Neuronal stem cell (in vitro differentiated cells): Measurements from ENCODE around the gene DPP6.
"Not testable (repeated sequence)": the region's sequence is repeated elsewhere in the genome, so short reads cannot be mapped to it uniquely, and the experiment has no call there.

Experiments
- DNase-seq: peaks from one replicate; pipeline ENCODE4 v3.0.0-alpha.2; 2013; ENCODE audit warnings: low spot score
- H2AFZ ChIP-seq: one replicate; pipeline ENCODE4 v1.6.1; 2013; ENCODE audit warnings: mild to moderate bottlenecking, low read length, inconsistent platforms
- H2AK5ac ChIP-seq: 2 replicates; pipeline ENCODE4 v1.6.1; 2013; ENCODE audit warnings: low read depth, mild to moderate bottlenecking, inconsistent platforms, low read length, moderate library complexity, mixed read lengths
- H2BK120ac ChIP-seq: 2 replicates; pipeline ENCODE4 v1.6.1; 2013; ENCODE audit warnings: low read depth, mild to moderate bottlenecking, inconsistent platforms, low read length, moderate library complexity, mixed read lengths
- H2BK12ac ChIP-seq: one replicate; pipeline ENCODE4 v1.6.1; 2013; ENCODE audit warnings: low read length, inconsistent platforms
- H2BK15ac ChIP-seq: 2 replicates; pipeline ENCODE4 v1.6.1; 2013; ENCODE audit warnings: mild to moderate bottlenecking, low read length, inconsistent platforms, mixed read lengths
- H2BK5ac ChIP-seq: one replicate; pipeline ENCODE4 v1.6.1; 2013; ENCODE audit warnings: inconsistent platforms, mild to moderate bottlenecking, low read length, moderate library complexity
- H3K14ac ChIP-seq: one replicate; pipeline ENCODE4 v1.6.1; 2013; ENCODE audit warnings: low read length, inconsistent platforms
- H3K18ac ChIP-seq: 2 replicates; pipeline ENCODE4 v1.6.1; 2013; ENCODE audit warnings: low read length, inconsistent platforms
- H3K23ac ChIP-seq: 2 replicates; pipeline ENCODE4 v1.6.1; 2013; ENCODE audit warnings: low read depth, mild to moderate bottlenecking, mixed read lengths, low read length, inconsistent platforms; ENCODE audit not compliant: poor library complexity
- H3K27ac ChIP-seq: replicated peaks from 3 replicates; pipeline ENCODE4 v1.5.1; 2013; ENCODE audit warnings: low read length, inconsistent platforms
- H3K27me3 ChIP-seq, 3 experiments: 2 replicates each; pipeline ENCODE4 v1.6.1; 2013; ENCODE audit warnings: low read length in 3 of 3, mild to moderate bottlenecking in 2 of 3, inconsistent platforms in 1 of 3, low read depth in 1 of 3, mixed read lengths in 1 of 3, moderate library complexity in 1 of 3; ENCODE audit not compliant: control insufficient read depth in 3 of 3, insufficient read depth in 3 of 3
- H3K36me3 ChIP-seq, 2 donors: replicated peaks in 1 of 2; 2 replicates each; pipeline ENCODE4 v1.6.1; 2013; ENCODE audit warnings: low read length in 2 of 2; ENCODE audit not compliant: control insufficient read depth in 2 of 2, insufficient read depth in 2 of 2
- H3K4ac ChIP-seq: 2 replicates; pipeline ENCODE4 v1.6.1; 2013; ENCODE audit warnings: inconsistent platforms, mild to moderate bottlenecking, low read length, moderate library complexity
- H3K4me1 ChIP-seq, 2 donors: 1 replicate in 1 of 2; 2 replicates in 1 of 2; pipeline ENCODE4 v1.6.1; 2013; ENCODE audit warnings: low read length in 2 of 2, low read depth in 1 of 2; ENCODE audit not compliant: control insufficient read depth in 2 of 2, insufficient read depth in 1 of 2
- H3K4me2 ChIP-seq: one replicate; pipeline ENCODE4 v1.6.1; 2013; ENCODE audit warnings: mild to moderate bottlenecking, low read length, inconsistent platforms; ENCODE audit not compliant: insufficient read depth, poor library complexity, severe bottlenecking
- H3K4me3 ChIP-seq, 2 donors: 2 replicates each; pipeline ENCODE4 v1.5.1; 2013; ENCODE audit warnings: low read length in 2 of 2, mild to moderate bottlenecking in 2 of 2, inconsistent platforms in 1 of 2, moderate library complexity in 1 of 2
- H3K79me1 ChIP-seq: one replicate; pipeline ENCODE4 v1.6.1; 2013; ENCODE audit warnings: low read depth, mild to moderate bottlenecking, inconsistent platforms, low read length, moderate library complexity
- H3K9ac ChIP-seq: one replicate; pipeline ENCODE4 v1.6.1; 2013; ENCODE audit warnings: mild to moderate bottlenecking, low read depth, low read length, inconsistent platforms; ENCODE audit not compliant: poor library complexity
- H3K9me3 ChIP-seq, 2 donors: replicated peaks in 1 of 2; 2 replicates each; pipeline versions ENCODE3 to v1.6.1; 2013; ENCODE audit warnings: low read length in 2 of 2, mild to moderate bottlenecking in 2 of 2, inconsistent platforms in 1 of 2, low read depth in 1 of 2, mixed read lengths in 1 of 2, moderate library complexity in 1 of 2; ENCODE audit not compliant: control insufficient read depth in 2 of 2, insufficient read depth in 1 of 2
- H4K8ac ChIP-seq: one replicate; pipeline ENCODE4 v1.6.1; 2013; ENCODE audit warnings: low read depth, mild to moderate bottlenecking, inconsistent platforms, low read length, moderate library complexity
- H4K91ac ChIP-seq: one replicate; pipeline ENCODE4 v1.6.1; 2013; ENCODE audit warnings: low read length, low read depth, mild to moderate bottlenecking, inconsistent platforms; ENCODE audit not compliant: poor library complexity
- WGBS, 2 donors: extraction: QIAGEN DNeasy Blood & Tissue Kit; methylation state at CpG; one replicate each; pipeline ENCODE4 v1.1.7; 2013; ENCODE audit warnings: missing lambda C conversion rate in 2 of 2, mixed read lengths in 1 of 2; ENCODE audit not compliant: insufficient read length in 2 of 2, insufficient replicate concordance in 1 of 2; ENCODE audit errors: extremely low coverage in 2 of 2; 5-methylcytosine and 5-hydroxymethylcytosine counted together

Gene DPP6

GRCh38 chr7:154053466-154054312, 1.5 kb downstream of the DPP6 start:
- H3K9ac ChIP-seq, DNase-seq, H2BK120ac ChIP-seq, H3K36me3 ChIP-seq, H2AK5ac ChIP-seq, H4K91ac ChIP-seq, H3K4ac ChIP-seq, H2BK15ac ChIP-seq, H2BK5ac ChIP-seq, H4K8ac ChIP-seq, H3K4me2 ChIP-seq, H3K9me3 ChIP-seq, H3K79me1 ChIP-seq, H3K4me3 ChIP-seq, H2BK12ac ChIP-seq, H3K18ac ChIP-seq, H2AFZ ChIP-seq, H3K27ac ChIP-seq, H3K23ac ChIP-seq, H3K14ac ChIP-seq, H3K27me3 ChIP-seq, H3K4me1 ChIP-seq: not testable (repeated sequence)
- WGBS, 2 donors = no CpG with 5 or more reads among the region's 16 CpGs

GRCh38 chr7:154054664-154055063, 2.5 kb downstream of the DPP6 start:
- not testable (repeated sequence) for H4K8ac ChIP-seq, H3K27ac ChIP-seq, H3K79me1 ChIP-seq, H2AK5ac ChIP-seq, H3K4me3 ChIP-seq, H3K18ac ChIP-seq, DNase-seq, H3K36me3 ChIP-seq, H2BK5ac ChIP-seq, H3K9ac ChIP-seq, H3K23ac ChIP-seq, H3K14ac ChIP-seq, H4K91ac ChIP-seq, H3K4ac ChIP-seq, H2BK12ac ChIP-seq, H2AFZ ChIP-seq, H3K4me1 ChIP-seq, H2BK15ac ChIP-seq, H2BK120ac ChIP-seq, H3K4me2 ChIP-seq, H3K9me3 ChIP-seq, H3K27me3 ChIP-seq
- WGBS, 2 donors = no CpG with 5 or more reads among the region's 2 CpGs

DNA sequence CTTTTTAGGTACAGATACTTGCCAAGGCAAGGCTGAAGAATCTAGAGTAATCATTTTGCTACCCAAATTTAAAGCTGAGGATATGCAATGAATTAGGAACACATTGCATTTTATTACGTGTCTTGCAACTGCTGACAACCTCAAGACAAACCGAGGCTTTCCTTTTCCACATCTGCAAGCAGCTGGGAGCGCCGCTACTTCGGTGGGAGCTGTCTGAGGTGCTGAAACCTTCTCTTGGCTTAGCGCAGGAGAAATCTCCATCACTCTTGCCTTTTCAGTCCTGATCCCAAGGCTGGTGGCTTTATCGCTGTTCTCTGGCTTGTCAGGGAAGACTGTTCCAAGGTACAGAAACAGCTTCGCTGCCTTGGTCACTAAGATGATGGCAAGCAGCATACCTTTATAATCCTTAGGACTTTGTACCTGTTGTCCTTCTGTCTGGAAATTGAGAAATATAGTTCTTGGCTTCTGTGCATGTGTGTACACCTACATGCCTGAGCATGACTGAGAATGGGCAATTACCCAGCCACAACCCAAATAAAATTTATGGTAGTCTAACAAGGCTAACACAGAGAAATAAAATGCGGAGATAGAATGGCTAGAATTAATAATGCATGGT, 3.4 kb downstream of the DPP6 start:
- not testable (repeated sequence) for H3K27ac ChIP-seq, H3K23ac ChIP-seq, H2AK5ac ChIP-seq, H3K18ac ChIP-seq, H3K4me1 ChIP-seq, H4K91ac ChIP-seq, H3K14ac ChIP-seq, H3K4ac ChIP-seq, H3K9ac ChIP-seq, H2BK120ac ChIP-seq, H3K79me1 ChIP-seq, H2AFZ ChIP-seq, H3K9me3 ChIP-seq, H3K4me2 ChIP-seq, H2BK15ac ChIP-seq, H2BK5ac ChIP-seq, H2BK12ac ChIP-seq, H3K4me3 ChIP-seq, H4K8ac ChIP-seq, H3K27me3 ChIP-seq, H3K36me3 ChIP-seq
- peak; percentile 77 for DNase-seq
- no CpG with 5 or more reads among the region's 9 CpGs for WGBS, 2 donors

DNA sequence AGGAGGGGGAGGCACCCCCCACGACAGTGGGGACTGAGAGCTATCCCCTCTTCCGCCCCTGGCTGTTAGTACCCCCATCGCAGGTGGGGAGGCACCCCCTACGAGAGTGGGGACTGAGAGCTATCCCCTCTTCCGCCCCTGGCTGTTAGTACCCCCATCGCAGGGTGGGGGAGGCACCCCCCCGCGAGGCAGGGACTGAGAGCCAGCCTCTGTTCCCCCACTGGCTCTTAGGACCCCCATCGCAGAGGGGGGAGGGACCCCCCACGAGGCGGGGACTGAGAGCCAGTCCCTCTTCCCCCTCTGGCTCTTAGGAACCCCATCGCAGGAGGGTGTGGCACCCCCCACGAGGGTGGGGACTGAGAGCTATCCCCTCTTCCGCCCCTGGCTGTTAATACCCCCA, 6.6 kb downstream of the DPP6 start:
- not testable (repeated sequence) for H3K4ac ChIP-seq, H2AFZ ChIP-seq, H3K9ac ChIP-seq, H3K36me3 ChIP-seq, H3K14ac ChIP-seq, H4K8ac ChIP-seq, H3K4me1 ChIP-seq, H2BK15ac ChIP-seq, H2AK5ac ChIP-seq, H3K23ac ChIP-seq, H4K91ac ChIP-seq, H3K4me2 ChIP-seq, H3K18ac ChIP-seq, H3K4me3 ChIP-seq, H3K79me1 ChIP-seq, H2BK5ac ChIP-seq, H3K27me3 ChIP-seq, DNase-seq, H2BK120ac ChIP-seq, H3K9me3 ChIP-seq, H3K27ac ChIP-seq, H2BK12ac ChIP-seq
- no CpG with 5 or more reads among the region's 14 CpGs for WGBS, 2 donors
